HepG2 (cell line): ENCODE results near the gene PSD4. TPM values are rescaled to one million over a fixed set of nuclear protein-coding genes. Genes with fewer than 3 reads are reported as not detected.

Experiments used
- ATAC-seq: fragments of 200-7000 bp; cut with Tn5 transposase; 3 replicates; pipeline ENCODE4 v1.9.1; 2020; ENCODE audit warnings: mild to moderate bottlenecking, moderate library complexity
- BruUV-seq: library from RNA; stranded (reverse); fragments of 400-500 nt; replicated peaks from 2 replicates; lab custom pipeline; 2021; lab: Mats Ljungman, UMichigan
- CTCF ChIA-PET: fragments of 300-600 bp; formaldehyde crosslinking; extraction: SDS; loops from one replicate; lab custom pipeline; 2021; ENCODE audit warnings: low total read pairs, inconsistent platforms, low intra/inter-chr PET ratio; lab: Yijun Ruan, JAX
- POLR2A ChIA-PET: fragments of 350-600 bp; sonication (Branson Sonifier 250); formaldehyde crosslinking; loops from one replicate; lab custom pipeline; 2020; ENCODE audit warnings: antibody characterized with exemption, inconsistent platforms; lab: Yijun Ruan, JAX
- DNase-seq: peaks from one replicate; pipeline ENCODE4 v3.0.0-alpha.2; 2015; ENCODE audit warnings: low spot score
- FAIRE-seq: peaks from 3 replicates; lab custom pipeline; 2011; peaks lifted over from hg19 to GRCh38; lab: Jason Lieb, UNC
- H2AFZ ChIP-seq: one replicate; pipeline ENCODE4 v1.6.1; 2011; ENCODE audit warnings: low read length, inconsistent platforms
- H3K27ac ChIP-seq: fragments of 300-600 bp; 3 replicates; pipeline ENCODE4 v1.8.0; 2011; ENCODE audit warnings: mixed run types, mild to moderate bottlenecking, mixed read lengths, low read length, inconsistent platforms; ENCODE audit not compliant: insufficient read depth; ENCODE audit errors: extremely low read length
- H3K27me3 ChIP-seq, 2 experiments: fragments of 200-600 bp in 1 of 2; 2 replicates in 1 of 2; 3 replicates in 1 of 2; pipeline versions ENCODE4 v1.6.0 to v1.8.0; 2011; ENCODE audit warnings: low read length in 2 of 2, mild to moderate bottlenecking in 2 of 2, moderate library complexity in 2 of 2, inconsistent platforms in 1 of 2; ENCODE audit not compliant: insufficient read depth in 2 of 2, control insufficient read depth in 1 of 2
- H3K36me3 ChIP-seq, 2 experiments: fragments of 200-600 bp in 1 of 2; replicated peaks in 1 of 2; 2 replicates in 1 of 2; 3 replicates in 1 of 2; pipeline versions ENCODE4 v1.5.1 to v1.8.0; 2011; ENCODE audit warnings: low read length in 2 of 2, inconsistent platforms in 1 of 2; ENCODE audit not compliant: insufficient read depth in 2 of 2, control insufficient read depth in 1 of 2
- H3K4me1 ChIP-seq: 2 replicates; pipeline ENCODE4 v1.5.1; 2012; ENCODE audit warnings: low read length, inconsistent platforms; ENCODE audit not compliant: insufficient read depth
- H3K4me2 ChIP-seq: 2 replicates; pipeline ENCODE4 v1.6.0; 2011; ENCODE audit warnings: low read depth, low read length, inconsistent platforms
- H3K4me3 ChIP-seq, 3 experiments: fragments of 200-600 bp in 1 of 3; sonication (generic), shearing (Covaris generic) in 1 of 3; replicated peaks in 1 of 3; 2 replicates each; pipeline ENCODE4 v1.5.1; 2011 to 2016; ENCODE audit warnings: low read length in 3 of 3, inconsistent platforms in 2 of 3, low read depth in 2 of 3, mild to moderate bottlenecking in 2 of 3, control low read depth in 1 of 3, mixed read lengths in 1 of 3; ENCODE audit not compliant: insufficient read depth in 1 of 3
- H3K79me2 ChIP-seq: one replicate; pipeline ENCODE4 v1.6.1; 2011; ENCODE audit warnings: low read length, inconsistent platforms; ENCODE audit not compliant: insufficient read depth
- H3K9ac ChIP-seq: 2 replicates; pipeline ENCODE4 v1.6.0; 2011; ENCODE audit warnings: mild to moderate bottlenecking, low read depth, low read length, inconsistent platforms; ENCODE audit not compliant: insufficient read depth
- H3K9me3 ChIP-seq: 2 replicates; pipeline ENCODE4 v1.5.1; 2012; ENCODE audit warnings: mild to moderate bottlenecking, low read length
- H4K20me1 ChIP-seq: 2 replicates; pipeline ENCODE4 v1.6.0; 2011; ENCODE audit warnings: inconsistent platforms, mild to moderate bottlenecking, low read length, moderate library complexity; ENCODE audit not compliant: insufficient read depth
- BCL6 ChIP-seq: IDR thresholded peaks from 2 replicates; pipeline ENCODE4 v1.6.1; 2016; ENCODE audit warnings: missing genetic modification reagents, missing compliant biosample characterization
- BRD4 ChIP-seq: sonication (generic); formaldehyde crosslinking; IDR thresholded peaks from 2 replicates; pipeline ENCODE4 v1.4.0; 2020; ENCODE audit warnings: missing genetic modification reagents
- ELF3 ChIP-seq: IDR thresholded peaks from 2 replicates; pipeline ENCODE4 v1.6.1; 2016; ENCODE audit warnings: missing genetic modification reagents, missing compliant biosample characterization
- HNF1A ChIP-seq, 2 experiments: sonication (generic) in 1 of 2; formaldehyde crosslinking in 1 of 2; IDR thresholded peaks; 2 replicates each; pipeline versions ENCODE4 v1.4.0 to v1.6.1; 2016 to 2020; ENCODE audit warnings: borderline replicate concordance in 1 of 2, low read depth in 1 of 2, mild to moderate bottlenecking in 1 of 2, missing genetic modification reagents in 1 of 2
- MEIS2 ChIP-seq: sonication (generic); formaldehyde crosslinking; IDR thresholded peaks from 2 replicates; pipeline ENCODE4 v1.9.0; 2021; ENCODE audit warnings: mild to moderate bottlenecking, missing genetic modification reagents
- PRDM4 ChIP-seq: sonication (generic); formaldehyde crosslinking; IDR thresholded peaks from 2 replicates; pipeline ENCODE4 v1.9.0; 2021; ENCODE audit warnings: missing genetic modification reagents, borderline replicate concordance
- ZNF784 ChIP-seq: sonication (generic); formaldehyde crosslinking; IDR thresholded peaks from 2 replicates; pipeline ENCODE4 v1.5.1; 2020; ENCODE audit warnings: missing genetic modification reagents, mild to moderate bottlenecking, borderline replicate concordance
- WGBS: methylation state at CpG from one replicate; pipeline ENCODE4 v1.1.6; 2017; ENCODE audit warnings: low lambda C conversion rate; 5-methylcytosine and 5-hydroxymethylcytosine counted together
- in situ Hi-C: cut with HindIII; loops from 2 replicates; pipeline ENCODE4 v1.10.0; 2017; ENCODE audit warnings: low pct_unique_long_range_greater_than_20kb; ENCODE audit not compliant: extremely low pct_ligation_motif_present
- intact Hi-C: fragments of 100-400 bp; cut with micrococcal nuclease; formaldehyde crosslinking; loops from one replicate; pipeline ENCODE4 v1.10.0; 2022; ENCODE audit not compliant: unreplicated experiment
- polyA plus RNA-seq, 8 experiments: library from polyadenylated mRNA; depleted of rRNA in 3 of 8; stranded (reverse) in 7 of 8; unstranded in 1 of 8; fragments of >200 nt; fragmentation: Illumina TruSeq in 4 of 8; extraction: Trizol in 4 of 8; gene quantifications; 2 replicates each; pipeline versions ENCODE4 v1.2.1 to v1.2.3, GENCODE V29; 2011 to 2016; ENCODE audit warnings: low read depth in 4 of 8, missing spikeins in 1 of 8, mixed read lengths in 1 of 8; ENCODE audit not compliant: insufficient read depth in 1 of 8
- total RNA-seq, 5 experiments: library from RNA; depleted of rRNA; stranded (reverse); fragments of >200 nt; fragmentation: Illumina TruSeq; extraction: Trizol; gene quantifications; 2 replicates each; pipeline ENCODE4 v1.2.3, GENCODE V29; 2016; ENCODE audit warnings: low read depth in 1 of 5

The PSD4 gene
- total and polyA plus RNA-seq, 2 of the 13 experiments (the other 11 are each of a cell fraction or from before 2014, with no cell fraction given) = 5.8 to 9.4 TPM

GRCh38 chr2:113257516-113258264 lies 83.9 kb downstream of the PSD4 start:
- H3K4me2 ChIP-seq = no peak overlapping the region
- H3K4me3 ChIP-seq = no peak overlapping the region
- peaks cover 0 to 24% of the 10 kb centered on the region in 2 experiments; a peak in 3 of 5 replicates for H3K27me3 ChIP-seq
- H3K4me1 ChIP-seq = no peaks in the 10 kb centered on the region
- DNase-seq = no peak
- in situ Hi-C loops = loop anchor here (25.0 kb wide), 1 partner anchor 105 kb away; no protein-coding TSS in a partner anchor
- intact Hi-C loops = no loop called here
- no peaks in the 10 kb centered on the region for H4K20me1 ChIP-seq
- no peak overlapping the region for H2AFZ ChIP-seq
- no peak overlapping the region for H3K27ac ChIP-seq
- FAIRE-seq = no peak
- ChIA-PET POLR2A (no interaction called here), CTCF (no interaction called here)
- H3K9ac ChIP-seq = no peak overlapping the region
- ATAC-seq = no peak
- BruUV-seq = no TSS peak
- TF ChIP-seq BRD4 (CRISPR knock-in tag) (no peak), BCL6 (0 out of 2 replicates have a peak, but pooled peaks have one; percentile 25)
- 31% methylated on average over 7 of the region's 7 CpGs for WGBS
- H3K36me3 ChIP-seq = no peaks in the 10 kb centered on the region
- H3K9me3 ChIP-seq = no peaks in the 10 kb centered on the region
- H3K79me2 ChIP-seq = no peaks in the 10 kb centered on the region

GRCh38 chr2:113258471-113259147 lies 84.8 kb downstream of the PSD4 start:
- no peaks in the 10 kb centered on the region for H3K4me1 ChIP-seq
- no peak overlapping the region for H3K4me3 ChIP-seq
- DNase-seq (no peak), ATAC-seq (no peak), FAIRE-seq (no peak)
- no peak overlapping the region for H3K9ac ChIP-seq
- no peaks in the 10 kb centered on the region for H3K9me3 ChIP-seq
- intact Hi-C loops = no loop called here
- ChIA-PET CTCF (no interaction called here), POLR2A (no interaction called here)
- no peaks in the 10 kb centered on the region for H3K36me3 ChIP-seq
- H3K27me3 ChIP-seq = peaks cover 0 to 24% of the 10 kb centered on the region in 2 experiments; a peak in 4 of 5 replicates
- no peak overlapping the region for H2AFZ ChIP-seq
- no peaks in the 10 kb centered on the region for H3K79me2 ChIP-seq
- WGBS = 61% methylated on average over 6 of the region's 6 CpGs
- H3K27ac ChIP-seq = no peak overlapping the region
- no TSS peak for BruUV-seq
- no peaks in the 10 kb centered on the region for H4K20me1 ChIP-seq
- in situ Hi-C loops = loop anchor here (25.0 kb wide), 1 partner anchor 104 kb away; no protein-coding TSS in a partner anchor
- no peak overlapping the region for H3K4me2 ChIP-seq
- TF ChIP-seq HNF1A (IDR thresholded peaks at IDR 0.05; ENCODE audit: low read depth) (no peak), HNF1A (CRISPR knock-in tag; IDR thresholded peaks at IDR 0.05; ENCODE audit: borderline replicate concordance) (no peak), PRDM4 (CRISPR knock-in tag) (no peak), ZNF784 (CRISPR knock-in tag) (no peak), ELF3 (no peak), MEIS2 (CRISPR knock-in tag) (no peak)
